GM12801 (cell line): ENCODE results near the gene MSRB3.

Experiments
- CTCF ChIP-seq: IDR thresholded peaks from one replicate; pipeline ENCODE4 v1.5.1; 2011; ENCODE audit warnings: control low read depth; ENCODE audit not compliant: insufficient read length; ENCODE audit errors: extremely low read depth

MSRB3 gene

GRCh38 chr12:65372574-65372973, 94.1 kb downstream of the MSRB3 start:
- TF ChIP-seq CTCF = no peak

GRCh38 chr12:65384240-65384639, 105.8 kb downstream of the MSRB3 start:
- TF ChIP-seq CTCF = no peak

- TF ChIP-seq CTCF = no peak
Observed at GRCh38 chr12:65387396-65387795, 108.9 kb downstream of the MSRB3 start.

- TF ChIP-seq CTCF = no peak
Observed at GRCh38 chr12:65389436-65389835, 111.0 kb downstream of the MSRB3 start.

- no peak for TF ChIP-seq CTCF
Observed at GRCh38 chr12:65391711-65392110, 113.2 kb downstream of the MSRB3 start.

- TF ChIP-seq CTCF = no peak
Observed at GRCh38 chr12:65392491-65392890, 114.0 kb downstream of the MSRB3 start.

- TF ChIP-seq CTCF = no peak
Observed at GRCh38 chr12:65403188-65403587, 124.7 kb downstream of the MSRB3 start.
